ENCODE measurements around the gene OR52A5.

OR52A5 gene

GRCh38 chr11:5115339-5115738, 22.8 kb downstream of the OR52A5 start:
- no peak for DNase-seq (ENCODE audit: low read depth)

GRCh38 chr11:5107285-5107684, 30.9 kb downstream of the OR52A5 start:
- no peak for DNase-seq (ENCODE audit: low read depth)

- no peak for DNase-seq (ENCODE audit: low read depth)
These were observed 35.1 kb downstream of the OR52A5 start for GRCh38 chr11:5103066-5103465.

- DNase-seq (ENCODE audit: low read depth) = no peak
These were observed 35.9 kb downstream of the OR52A5 start for GRCh38 chr11:5102246-5102645.

GRCh38 chr11:5096011-5096410, 42.1 kb downstream of the OR52A5 start:
- no peak for DNase-seq (ENCODE audit: low read depth)

GRCh38 chr11:5092821-5093585, 45.2 kb downstream of the OR52A5 start:
- DNase-seq (ENCODE audit: low read depth) = no peak

- DNase-seq (ENCODE audit: low read depth) = no peak
These were observed 47.5 kb downstream of the OR52A5 start for GRCh38 chr11:5090668-5091067.

- DNase-seq (ENCODE audit: low read depth) = no peak
These were observed 49.6 kb downstream of the OR52A5 start for GRCh38 chr11:5088556-5088955.

GRCh38 chr11:5083602-5084001, 54.6 kb downstream of the OR52A5 start:
- DNase-seq (ENCODE audit: low read depth) = no peak

GRCh38 chr11:5081405-5081804, 56.8 kb downstream of the OR52A5 start:
- no peak for DNase-seq (ENCODE audit: low read depth)
